CD4-positive, alpha-beta T cell treated with Interleukin-4 for 1 hour (primary cell): ENCODE measurements around the gene COL16A1.
A peak's percentile ranks its signal among the peaks of the same experiment; 100 is the strongest.
"Not testable (repeated sequence)": the region's sequence is repeated elsewhere in the genome, so short reads cannot be mapped to it uniquely, and the experiment has no call there.

Experiments used
- DNase-seq, 2 donors: peaks; one replicate each; pipeline ENCODE4 v3.0.0-alpha.2; 2020 to 2022

The COL16A1 gene

GRCh38 chr1:31732751-31733289 is 29.0 kb upstream of the COL16A1 start:
- DNase-seq = no peak

DNA sequence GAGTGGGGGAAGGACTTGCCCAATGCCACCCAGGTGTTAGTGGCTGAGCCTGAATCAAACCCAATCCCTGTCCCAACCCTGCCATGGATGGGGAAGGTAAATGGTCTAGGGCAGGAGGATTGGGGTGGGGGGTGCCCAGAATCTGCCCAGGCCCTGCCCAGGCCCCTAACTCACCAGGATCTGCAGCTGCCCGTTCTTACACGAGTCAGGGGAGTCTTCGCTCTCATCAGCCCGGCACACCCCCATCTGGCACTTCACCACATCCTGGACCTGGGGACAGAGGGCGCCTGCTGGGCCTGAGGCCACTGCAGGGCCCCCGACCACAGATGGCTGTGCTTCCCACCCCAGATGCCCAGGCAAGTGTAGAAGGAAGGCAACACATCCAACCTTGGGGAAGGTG is 28.5 kb upstream of the COL16A1 start:
- no peak for DNase-seq

GRCh38 chr1:31731049-31731565 is 27.3 kb upstream of the COL16A1 start:
- no peak for DNase-seq

- no peak for DNase-seq
Measured at GRCh38 chr1:31730336-31731048, 26.7 kb upstream of the COL16A1 start.

DNA sequence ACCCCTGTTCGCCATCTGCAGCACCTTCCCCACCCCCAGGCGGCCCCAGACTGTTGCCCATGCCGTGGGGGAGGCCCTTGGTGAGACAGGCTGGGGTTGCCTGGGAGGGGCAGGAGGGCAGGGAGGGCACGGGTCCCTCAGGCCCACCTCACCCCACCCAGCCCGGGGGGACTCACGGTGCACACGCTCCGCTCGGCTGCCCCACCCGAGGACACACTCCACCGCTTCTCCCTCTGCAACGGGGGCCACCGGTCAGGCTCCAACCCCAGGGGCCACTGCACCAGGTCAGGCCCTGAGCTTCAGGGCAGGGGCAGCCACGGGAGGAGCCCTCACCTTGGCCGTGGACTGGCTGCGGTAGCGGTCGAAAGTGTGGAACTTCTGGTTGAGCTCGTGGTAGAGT is 24.0 kb upstream of the COL16A1 start:
- DNase-seq = no peak

DNA sequence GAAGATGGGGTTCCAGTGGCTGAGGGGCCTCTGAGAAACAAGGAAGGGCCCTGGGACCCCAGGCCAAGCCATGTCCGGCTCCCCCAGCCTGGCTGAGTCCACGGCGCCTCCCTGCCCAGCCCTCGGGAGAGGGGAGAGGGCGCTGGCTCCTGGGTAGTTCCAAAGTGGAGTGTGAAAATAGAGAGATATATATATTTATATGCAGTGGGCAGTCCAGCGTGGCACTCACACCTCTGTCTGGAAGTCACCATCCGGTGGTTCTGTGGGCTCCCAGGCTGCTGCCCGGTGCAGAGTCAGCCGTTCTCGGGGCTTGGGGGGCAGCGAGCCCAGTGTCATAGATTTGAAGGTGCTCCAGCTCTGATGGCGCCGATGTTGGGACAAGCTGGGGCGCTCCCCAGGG is 23.4 kb upstream of the COL16A1 start:
- DNase-seq = no peak

DNA sequence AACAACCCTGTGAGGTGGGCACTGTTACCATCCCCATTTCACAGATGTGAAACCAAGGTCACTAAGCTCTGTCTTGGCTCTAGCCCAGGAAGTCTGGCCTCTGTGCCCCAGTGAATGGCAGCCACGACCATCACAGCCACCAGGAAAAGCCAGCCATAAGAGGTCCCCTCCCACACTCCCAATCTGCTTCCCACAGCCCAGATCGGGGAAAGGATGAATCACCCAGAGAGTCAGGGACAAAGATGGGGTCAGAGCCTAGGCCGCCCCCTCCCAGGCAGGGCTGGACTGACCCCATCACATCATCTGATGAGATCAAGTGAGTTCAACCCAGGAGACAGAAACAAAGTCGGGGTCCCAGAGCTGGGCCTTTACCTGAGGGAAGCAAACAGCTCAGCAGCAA is 22.9 kb upstream of the COL16A1 start:
- no peak for DNase-seq

- DNase-seq = no peak
Measured at GRCh38 chr1:31725777-31726535, 22.1 kb upstream of the COL16A1 start.

- DNase-seq = no peak
Measured at GRCh38 chr1:31725134-31725533, 21.3 kb upstream of the COL16A1 start.

- DNase-seq = no peak
Measured at GRCh38 chr1:31723828-31724359, 20.1 kb upstream of the COL16A1 start.

DNA sequence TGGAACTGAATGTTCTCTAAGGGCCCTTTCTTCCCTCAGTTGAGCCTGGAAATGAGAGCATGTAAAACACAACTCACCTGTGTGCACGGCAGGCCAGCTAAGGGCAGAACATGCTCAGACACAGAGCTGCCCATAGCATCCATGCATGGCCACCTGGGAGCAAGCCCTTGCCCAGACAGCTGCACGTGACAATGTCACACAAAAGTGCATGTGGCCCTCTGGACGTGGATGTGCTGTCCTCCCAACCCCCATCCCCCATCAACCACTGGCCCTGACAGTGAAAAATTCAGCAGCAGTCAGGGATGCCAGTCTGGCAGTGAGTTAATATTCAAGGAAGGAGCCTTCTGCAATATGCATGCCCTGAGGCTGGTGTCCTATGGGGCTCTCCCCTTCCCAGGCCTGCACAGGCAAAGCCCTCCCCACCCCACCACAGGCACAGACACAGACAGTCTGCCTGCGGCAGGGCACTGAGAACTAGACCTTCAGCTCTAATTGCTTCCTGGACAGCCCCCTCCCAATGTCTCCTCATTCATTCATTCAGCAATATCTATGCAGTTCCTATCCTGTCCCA is 14.6 kb upstream of the COL16A1 start:
- no peak for DNase-seq

- no peak for DNase-seq
Measured at GRCh38 chr1:31717341-31717740, 13.5 kb upstream of the COL16A1 start.

DNA sequence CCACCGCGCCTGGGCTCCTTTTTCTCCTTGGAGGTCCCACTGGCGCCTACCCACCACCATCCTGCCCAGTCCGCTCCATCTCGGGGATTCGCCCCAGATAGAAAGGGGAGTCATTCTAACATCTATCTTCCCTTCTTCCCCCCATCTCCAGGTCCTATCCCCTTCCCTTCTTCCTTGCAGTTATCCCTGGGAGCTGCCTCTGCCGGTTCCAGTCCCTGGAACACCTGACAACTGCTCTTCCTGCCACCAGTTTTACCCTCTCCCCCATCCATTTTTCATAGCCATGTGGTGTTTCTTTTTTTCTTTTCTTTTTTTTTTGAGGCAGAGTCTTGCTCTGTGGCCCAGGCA is 12.0 kb upstream of the COL16A1 start:
- no peak for DNase-seq

DNA sequence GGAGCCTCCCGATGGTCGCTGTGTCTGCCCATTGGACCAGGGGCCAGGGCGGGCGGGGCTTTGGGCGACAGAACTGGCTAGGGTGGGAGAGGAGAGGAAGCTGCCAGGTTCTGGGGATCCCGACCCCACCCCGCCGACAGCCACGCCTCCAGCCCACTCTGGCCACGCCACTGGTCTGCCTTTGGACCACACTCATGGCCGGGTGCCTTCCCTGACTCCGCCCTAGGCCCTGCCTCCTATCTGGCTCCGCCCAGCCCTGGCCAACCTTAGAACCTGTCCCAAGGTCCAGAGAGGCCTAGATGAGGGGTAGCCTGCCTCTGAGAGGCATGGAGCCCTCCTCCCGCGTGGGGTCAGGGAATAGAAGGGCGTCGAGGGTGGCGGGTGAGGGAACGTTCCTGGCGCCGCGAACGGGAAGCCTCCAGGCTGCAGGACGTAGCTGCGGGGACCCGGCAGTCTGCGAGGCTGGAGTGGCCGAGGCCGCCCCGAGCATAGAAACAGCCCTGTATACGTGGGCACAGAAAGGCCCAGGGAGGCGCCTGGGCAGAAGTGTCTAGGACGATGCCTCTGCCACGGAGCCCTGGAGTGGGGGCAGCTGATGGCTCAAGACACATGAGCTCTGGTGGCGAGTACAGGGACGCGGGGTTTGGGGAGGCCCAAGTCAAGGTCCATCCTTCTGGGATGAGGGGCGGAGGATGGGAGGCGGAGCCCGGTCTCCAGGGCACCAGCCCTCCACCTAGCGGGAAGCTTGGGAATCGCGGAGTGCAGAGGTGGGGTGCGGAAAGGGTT is 11.5 kb upstream of the COL16A1 start:
- DNase-seq = peak; percentile 16 to 35

GRCh38 chr1:31714442-31715086 is 10.7 kb upstream of the COL16A1 start:
- peak; percentile 33 to 34 for DNase-seq

GRCh38 chr1:31712630-31713029 is 8.8 kb upstream of the COL16A1 start:
- DNase-seq = no peak

DNA sequence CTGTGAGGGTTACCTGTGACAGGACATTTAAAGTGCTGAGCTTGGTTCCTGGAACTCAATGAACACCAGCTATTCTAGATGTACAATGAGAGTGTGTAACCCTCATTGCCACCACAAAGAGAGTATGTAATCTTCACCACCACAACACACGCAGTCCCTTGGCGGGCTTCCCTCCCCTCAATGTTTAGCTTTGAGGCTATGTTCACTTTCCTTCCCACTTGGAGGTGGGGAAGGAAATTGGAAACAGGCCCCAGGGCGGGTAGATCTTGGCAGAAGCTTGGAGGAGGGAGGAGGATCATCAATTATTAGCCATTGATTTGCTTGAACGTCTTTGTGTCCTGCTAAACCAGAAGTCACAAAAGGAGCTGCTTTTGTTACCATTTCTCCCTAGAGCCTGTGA is 8.3 kb upstream of the COL16A1 start:
- no peak for DNase-seq

GRCh38 chr1:31708324-31708723 is 4.5 kb upstream of the COL16A1 start:
- no peak for DNase-seq

DNA sequence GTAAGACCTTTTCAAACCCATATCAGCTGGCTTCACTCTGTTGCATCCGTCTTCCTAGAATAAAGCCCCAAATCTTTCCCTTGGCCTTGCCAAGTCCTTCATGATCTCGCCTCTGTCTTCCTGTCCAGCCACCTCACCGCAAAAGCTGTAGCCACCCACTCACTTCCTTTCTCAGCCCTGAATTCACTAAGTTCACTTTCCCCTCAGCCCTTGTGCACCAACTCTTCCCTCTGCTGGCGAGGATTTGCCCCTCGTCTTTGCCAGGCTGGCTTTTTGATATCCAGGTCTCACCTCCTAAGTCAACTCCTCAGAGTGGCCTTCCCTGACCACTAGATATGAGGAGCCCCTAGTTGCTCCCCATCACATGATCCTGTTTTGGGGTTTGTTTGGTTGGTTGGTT is 3.9 kb upstream of the COL16A1 start:
- DNase-seq = no peak

DNA sequence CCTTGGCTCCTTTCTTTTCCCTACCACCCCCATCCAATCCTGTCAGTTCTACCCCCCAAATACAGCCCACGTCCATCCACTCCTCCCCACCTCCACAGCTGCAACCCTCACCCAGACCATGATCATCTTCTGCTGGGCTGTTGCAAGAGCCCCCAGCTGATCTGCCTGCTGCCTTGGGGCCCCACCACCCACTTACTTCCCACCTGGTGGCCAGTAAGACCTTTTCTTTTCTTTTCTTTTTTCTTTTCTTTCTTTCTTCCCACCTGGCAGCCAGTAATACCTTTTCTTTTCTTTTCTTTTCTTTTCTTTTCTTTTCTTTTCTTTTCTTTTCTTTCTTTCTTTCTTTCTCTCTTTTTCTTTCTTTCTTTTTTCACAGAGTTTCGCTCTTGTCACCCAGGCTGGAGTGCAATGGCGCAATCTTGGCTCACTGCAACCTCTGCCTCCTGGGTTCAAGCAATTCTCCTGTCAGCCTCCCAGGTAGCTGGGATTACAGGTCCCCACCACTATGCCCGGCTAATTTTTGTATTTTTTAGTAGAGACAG is 3.3 kb upstream of the COL16A1 start:
- DNase-seq = not testable (repeated sequence)

- no peak for DNase-seq
Measured at GRCh38 chr1:31706384-31707058, 2.7 kb upstream of the COL16A1 start.
